ENCODE measurements around the gene PAQR3.
A peak's percentile ranks its signal among the peaks of the same experiment; 100 is the strongest.
"Not testable (repeated sequence)": the region's sequence is repeated elsewhere in the genome, so short reads cannot be mapped to it uniquely, and the experiment has no call there.

The PAQR3 gene

GRCh38 chr4:78923464-78924312 is 15.6 kb downstream of the PAQR3 start:
- no peak for DNase-seq

- no peak for DNase-seq
Observed at GRCh38 chr4:78922207-78922606, 17.0 kb downstream of the PAQR3 start.

GRCh38 chr4:78910612-78911011 is 28.6 kb downstream of the PAQR3 start:
- DNase-seq = no peak

GRCh38 chr4:78908974-78909373 is 30.3 kb downstream of the PAQR3 start:
- not testable (repeated sequence) for DNase-seq

DNA sequence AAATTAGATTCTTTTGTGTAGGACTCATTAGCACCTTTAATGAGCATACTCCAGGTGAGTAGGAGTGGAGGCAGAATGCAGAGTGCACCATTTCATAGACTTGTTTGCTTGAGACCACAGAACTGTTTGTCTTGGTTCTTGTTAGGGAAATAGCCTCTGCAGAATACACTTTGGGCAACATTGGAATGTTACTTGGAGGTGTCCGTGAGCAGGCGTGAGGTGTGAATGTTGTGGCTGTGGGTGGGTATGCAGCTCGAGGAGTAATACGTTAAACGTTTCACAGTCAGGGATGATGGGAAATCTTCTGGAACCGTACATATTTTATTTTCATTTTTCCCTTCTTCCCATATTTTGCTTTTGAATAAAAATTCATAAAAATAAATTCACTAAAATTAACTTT is 31.6 kb downstream of the PAQR3 start:
- no peak for DNase-seq

DNA sequence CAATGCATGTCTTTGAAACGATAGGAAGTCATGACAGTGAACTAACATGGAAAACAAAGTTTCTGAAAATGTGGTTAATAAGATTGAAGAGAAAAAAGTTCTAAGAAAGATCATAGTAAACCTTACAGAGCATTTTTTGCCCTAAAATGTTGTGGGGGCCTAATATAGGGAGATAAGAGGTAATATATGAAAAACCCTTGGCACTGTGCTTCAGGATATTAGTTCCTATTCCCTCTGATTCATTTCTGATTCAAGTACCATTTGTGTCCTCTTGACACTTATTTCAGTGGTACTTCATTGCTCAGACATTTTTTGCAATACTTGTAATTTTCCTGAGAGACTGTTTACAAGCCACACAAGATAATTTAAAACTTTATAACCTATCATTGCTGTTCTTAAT is 35.1 kb downstream of the PAQR3 start:
- no peak for DNase-seq

- DNase-seq = no peak
Observed at GRCh38 chr4:78902298-78902697, 36.9 kb downstream of the PAQR3 start.

GRCh38 chr4:78901882-78902281 is 37.4 kb downstream of the PAQR3 start:
- DNase-seq = no peak

DNA sequence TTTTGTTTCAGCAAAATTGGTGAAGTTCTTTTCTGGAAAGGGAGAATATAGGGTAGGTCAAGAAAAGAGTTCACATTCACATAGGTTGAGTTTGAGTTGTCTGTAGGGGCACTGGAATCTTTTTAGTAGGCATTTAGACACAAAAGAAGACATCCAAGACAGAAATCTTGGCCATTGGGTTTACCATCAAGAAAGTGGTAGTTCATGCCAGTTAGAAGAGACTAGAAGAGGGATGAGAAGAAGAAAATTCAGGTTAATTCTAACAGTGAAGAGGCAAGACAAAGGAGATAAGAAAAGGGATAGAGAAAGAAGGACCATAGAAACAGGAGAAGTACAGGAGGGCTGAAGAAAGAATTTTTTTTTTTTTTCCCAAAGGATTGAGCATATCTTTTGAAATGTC is 39.9 kb downstream of the PAQR3 start:
- no peak for DNase-seq

DNA sequence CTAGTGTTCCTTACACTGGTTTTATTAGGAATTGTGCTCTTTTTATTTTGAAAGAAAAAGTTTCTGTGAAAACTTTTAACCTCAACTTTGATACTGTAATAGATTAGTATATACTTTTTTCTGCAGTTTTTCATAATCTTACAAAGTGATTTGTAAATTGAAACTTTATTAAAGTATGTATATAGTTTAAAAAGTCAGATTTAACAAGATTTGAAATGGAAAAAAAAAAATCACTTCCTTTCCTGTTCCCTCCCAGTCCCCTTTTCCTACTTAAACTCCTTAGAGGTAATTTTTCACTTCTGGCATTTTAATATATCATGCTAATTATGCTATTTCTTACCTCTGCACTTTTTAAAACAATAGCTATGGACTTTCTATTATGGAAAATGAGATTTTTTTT is 49.3 kb downstream of the PAQR3 start:
- DNase-seq = no peak

GRCh38 chr4:78885598-78885997 is 53.6 kb downstream of the PAQR3 start:
- DNase-seq = no peak

DNA sequence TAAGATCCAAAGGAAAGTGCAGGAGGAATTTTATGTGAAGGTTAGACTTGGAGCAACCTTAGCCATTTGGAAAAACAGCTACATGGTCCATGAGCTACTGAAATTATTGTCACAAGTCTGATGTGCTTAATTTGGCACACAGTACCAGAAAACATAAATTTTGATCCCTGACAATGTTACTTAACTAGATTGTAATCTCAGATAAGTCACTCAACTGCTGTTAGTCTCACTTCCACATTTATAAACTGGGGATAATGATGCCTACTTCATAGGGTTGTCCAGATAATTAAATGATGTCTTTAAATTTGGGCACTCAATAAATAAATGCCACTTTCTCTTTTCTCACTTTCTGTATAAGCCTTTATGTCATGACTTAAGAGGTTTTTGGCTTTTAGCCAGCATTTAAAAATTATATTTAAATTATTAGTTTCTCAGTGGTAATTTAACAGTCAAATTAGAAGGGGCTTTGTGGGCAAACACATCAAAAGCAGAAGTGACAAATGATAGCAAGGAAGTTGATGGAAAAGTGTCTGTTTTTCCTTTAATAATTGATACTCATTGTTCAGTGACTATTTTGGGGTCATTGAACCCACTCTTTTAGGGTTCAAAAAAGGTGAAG is 58.3 kb downstream of the PAQR3 start:
- DNase-seq = no peak

GRCh38 chr4:78878031-78878430 is 61.2 kb downstream of the PAQR3 start:
- no peak for DNase-seq

- DNase-seq = no peak
Observed at GRCh38 chr4:78876568-78877320, 62.5 kb downstream of the PAQR3 start.

DNA sequence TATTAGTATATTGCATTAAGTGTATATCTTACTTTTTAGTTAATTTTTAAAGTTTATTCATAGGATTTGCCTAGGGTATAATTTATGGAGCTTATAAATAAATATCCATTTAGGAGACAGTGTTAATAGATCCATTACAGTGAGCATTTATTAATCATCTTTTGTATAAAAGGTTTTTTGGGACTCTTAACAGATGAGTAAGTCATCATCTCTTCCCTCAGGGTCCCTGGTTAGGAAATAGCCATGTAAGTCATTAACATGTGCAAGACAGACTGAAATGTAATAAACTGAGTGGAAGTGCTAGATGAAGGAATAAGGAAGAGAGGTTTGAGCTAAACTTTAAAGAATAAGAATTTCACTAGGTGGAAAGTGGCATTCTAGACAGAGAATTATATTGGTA is 69.2 kb downstream of the PAQR3 start:
- no peak for DNase-seq

DNA sequence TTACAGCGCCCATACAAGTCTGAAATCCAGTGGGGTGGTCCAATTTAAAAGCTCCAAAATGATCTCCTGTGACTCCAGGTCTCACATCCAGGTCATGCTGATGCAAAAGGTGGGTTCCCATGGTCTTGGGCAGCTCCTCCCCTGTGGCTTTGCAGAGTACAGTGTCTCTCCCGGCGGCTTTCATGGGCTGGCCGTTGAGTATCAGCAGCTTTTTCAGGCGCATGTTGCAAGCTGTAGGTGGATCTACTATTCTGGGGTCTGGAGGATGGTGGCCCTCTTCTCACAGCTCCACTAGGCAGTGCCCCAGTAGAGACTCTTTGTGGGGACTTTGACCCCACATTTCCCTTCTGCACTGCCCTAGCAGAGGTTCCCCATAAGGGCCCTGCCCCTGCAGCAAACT is 70.5 kb downstream of the PAQR3 start:
- not testable (repeated sequence) for DNase-seq

- DNase-seq = no peak
Observed at GRCh38 chr4:78865451-78865850, 73.8 kb downstream of the PAQR3 start.

GRCh38 chr4:78864405-78865024 is 74.7 kb downstream of the PAQR3 start:
- peak; percentile 39 for DNase-seq

DNA sequence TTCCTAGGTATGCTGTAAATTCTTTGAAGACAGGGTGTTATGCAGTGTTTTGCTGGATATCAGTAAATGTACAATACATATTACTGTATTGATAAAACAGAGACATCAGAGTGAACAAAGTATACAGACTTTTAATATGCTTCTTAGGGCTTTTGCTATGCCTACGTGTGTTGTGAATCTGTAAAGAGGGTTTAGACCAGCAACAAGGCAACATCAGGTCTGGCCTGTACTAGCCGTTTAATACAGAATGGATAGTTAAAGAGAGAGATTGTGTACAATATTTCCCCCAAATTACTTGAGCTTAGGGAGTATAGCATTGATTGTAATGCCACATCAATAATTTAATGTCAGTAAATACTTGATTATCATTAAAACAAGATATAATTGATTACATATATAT is 75.2 kb downstream of the PAQR3 start:
- DNase-seq = no peak

DNA sequence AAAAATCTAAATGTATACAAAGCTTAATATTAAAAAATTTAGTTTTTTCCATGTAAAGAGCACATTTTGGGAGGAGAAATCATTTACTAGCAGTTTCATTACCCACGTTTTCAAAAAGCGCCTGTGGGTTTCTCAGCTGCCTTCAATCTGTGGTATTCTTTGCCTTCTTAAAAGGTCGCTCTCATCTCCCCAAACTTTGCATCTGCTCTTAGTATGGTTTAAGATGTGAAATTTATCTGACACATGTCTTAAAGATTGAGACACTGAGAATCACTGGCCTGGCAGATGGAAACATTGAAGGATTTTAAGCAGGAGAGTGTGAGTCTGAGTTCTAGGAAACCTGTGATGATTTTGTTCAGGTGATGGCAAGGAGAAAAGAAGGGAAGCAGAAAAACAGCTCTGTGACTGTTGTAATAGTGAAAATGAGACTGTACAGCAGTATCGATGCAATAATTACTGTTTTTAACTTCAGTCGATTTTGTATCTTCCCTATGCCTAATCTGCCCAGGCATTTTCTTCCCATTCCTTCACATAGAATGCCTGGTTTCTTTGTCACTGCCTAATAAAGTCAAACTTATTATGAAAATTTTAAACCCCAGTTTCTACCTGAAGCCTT is 75.9 kb downstream of the PAQR3 start:
- DNase-seq = no peak

- DNase-seq = no peak
Observed at GRCh38 chr4:78862314-78862737, 76.9 kb downstream of the PAQR3 start.

All from NCI-H187 treated with DMSO at 0.1 percent for 48 hours (cell line).